HEK293 (cell line): ENCODE data around the gene PTPRJ.

Source experiments
- ELK4 ChIP-seq: IDR thresholded peaks from 2 replicates; pipeline ENCODE4 v1.6.1; 2011; ENCODE audit warnings: mild to moderate bottlenecking, low read depth, low read length, borderline replicate concordance
- KLF1 ChIP-seq: fragments of 450-650 bp; formaldehyde crosslinking; IDR thresholded peaks from 2 replicates; pipeline ENCODE4 v1.5.1; 2016; ENCODE audit warnings: missing biosample characterization, missing genetic modification characterization
- REST ChIP-seq: fragments of 450-650 bp; formaldehyde crosslinking; IDR thresholded peaks from 2 replicates; pipeline ENCODE4 v1.5.1; 2016; ENCODE audit warnings: missing biosample characterization, missing genetic modification characterization
- ZNF239 ChIP-seq: fragments of 450-650 bp; formaldehyde crosslinking; IDR thresholded peaks from 2 replicates; pipeline ENCODE4 v1.5.1; 2016; ENCODE audit warnings: missing biosample characterization, missing genetic modification characterization
- ZNF350 ChIP-seq: fragments of 450-650 bp; formaldehyde crosslinking; IDR thresholded peaks from 2 replicates; pipeline ENCODE4 v1.5.0; 2017; ENCODE audit warnings: missing biosample characterization, mild to moderate bottlenecking, missing genetic modification characterization
- ZNF76 ChIP-seq: fragments of 450-650 bp; formaldehyde crosslinking; IDR thresholded peaks from 2 replicates; pipeline ENCODE4; 2016; ENCODE audit warnings: low read depth, missing biosample characterization, missing genetic modification characterization, borderline replicate concordance
- TF ChIP-seq, protein P1 (sequence below): fragments of 450-650 bp; formaldehyde crosslinking; IDR thresholded peaks from 2 replicates; pipeline ENCODE4 v1.5.1; 2016; ENCODE audit warnings: missing biosample characterization, missing genetic modification characterization
- TF ChIP-seq, protein P2 (sequence below): sonication (generic); formaldehyde crosslinking; IDR thresholded peaks from 2 replicates; pipeline ENCODE4 v1.8.1; 2022; ENCODE audit warnings: mild to moderate bottlenecking, moderate library complexity, missing genetic modification reagents

GRCh38 chr11:48099916-48100446 lies 119.6 kb downstream of the PTPRJ start:
- TF ChIP-seq ZNF350 (no peak), KLF1 (tag by site-specific recombination) (no peak), ZNF239 (tag by site-specific recombination) (no peak), REST (tag by site-specific recombination) (no peak), ELK4 (no peak), ZNF76 (tag by site-specific recombination) (no peak)
- TF ChIP-seq, protein P1, sequence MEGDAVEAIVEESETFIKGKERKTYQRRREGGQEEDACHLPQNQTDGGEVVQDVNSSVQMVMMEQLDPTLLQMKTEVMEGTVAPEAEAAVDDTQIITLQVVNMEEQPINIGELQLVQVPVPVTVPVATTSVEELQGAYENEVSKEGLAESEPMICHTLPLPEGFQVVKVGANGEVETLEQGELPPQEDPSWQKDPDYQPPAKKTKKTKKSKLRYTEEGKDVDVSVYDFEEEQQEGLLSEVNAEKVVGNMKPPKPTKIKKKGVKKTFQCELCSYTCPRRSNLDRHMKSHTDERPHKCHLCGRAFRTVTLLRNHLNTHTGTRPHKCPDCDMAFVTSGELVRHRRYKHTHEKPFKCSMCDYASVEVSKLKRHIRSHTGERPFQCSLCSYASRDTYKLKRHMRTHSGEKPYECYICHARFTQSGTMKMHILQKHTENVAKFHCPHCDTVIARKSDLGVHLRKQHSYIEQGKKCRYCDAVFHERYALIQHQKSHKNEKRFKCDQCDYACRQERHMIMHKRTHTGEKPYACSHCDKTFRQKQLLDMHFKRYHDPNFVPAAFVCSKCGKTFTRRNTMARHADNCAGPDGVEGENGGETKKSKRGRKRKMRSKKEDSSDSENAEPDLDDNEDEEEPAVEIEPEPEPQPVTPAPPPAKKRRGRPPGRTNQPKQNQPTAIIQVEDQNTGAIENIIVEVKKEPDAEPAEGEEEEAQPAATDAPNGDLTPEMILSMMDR (tag by site-specific recombination), result no peak
- TF ChIP-seq, protein P2, sequence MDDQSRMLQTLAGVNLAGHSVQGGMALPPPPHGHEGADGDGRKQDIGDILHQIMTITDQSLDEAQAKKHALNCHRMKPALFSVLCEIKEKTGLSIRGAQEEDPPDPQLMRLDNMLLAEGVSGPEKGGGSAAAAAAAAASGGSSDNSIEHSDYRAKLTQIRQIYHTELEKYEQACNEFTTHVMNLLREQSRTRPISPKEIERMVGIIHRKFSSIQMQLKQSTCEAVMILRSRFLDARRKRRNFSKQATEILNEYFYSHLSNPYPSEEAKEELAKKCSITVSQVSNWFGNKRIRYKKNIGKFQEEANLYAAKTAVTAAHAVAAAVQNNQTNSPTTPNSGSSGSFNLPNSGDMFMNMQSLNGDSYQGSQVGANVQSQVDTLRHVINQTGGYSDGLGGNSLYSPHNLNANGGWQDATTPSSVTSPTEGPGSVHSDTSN, result no peak
